CD14-positive monocyte (primary cell): ENCODE data around the gene FNDC10. TPM values are rescaled to one million over a fixed set of nuclear protein-coding genes. Genes with fewer than 3 reads are reported as not detected.

ENCODE experiments used
- DNase-seq, 3 donors: peaks; one replicate each; pipeline ENCODE4 v3.0.0-alpha.2; 2011 to 2022
- H2AFZ ChIP-seq: 2 replicates; pipeline ENCODE4 v1.6.0; 2012; ENCODE audit warnings: mild to moderate bottlenecking, low read depth, low read length, inconsistent platforms; ENCODE audit not compliant: insufficient read depth, poor library complexity, severe bottlenecking
- H3K27ac ChIP-seq, 2 donors: 1 replicate in 1 of 2; 2 replicates in 1 of 2; pipeline ENCODE4 v1.5.1; 2012 to 2013; ENCODE audit warnings: low read length in 2 of 2, control low read depth in 1 of 2, inconsistent platforms in 1 of 2, low read depth in 1 of 2, mild to moderate bottlenecking in 1 of 2
- H3K27me3 ChIP-seq, 2 donors: one replicate each; pipeline versions ENCODE4 v1.6.0 to v1.6.1; 2011 to 2013; ENCODE audit warnings: low read length in 2 of 2; ENCODE audit not compliant: control insufficient read depth in 2 of 2, insufficient read depth in 2 of 2
- H3K36me3 ChIP-seq, 2 donors: replicated peaks in 1 of 2; 1 replicate in 1 of 2; 2 replicates in 1 of 2; pipeline versions ENCODE4 v1.5.1 to v1.6.1; 2012 to 2013; ENCODE audit warnings: low read length in 2 of 2, control low read depth in 1 of 2, inconsistent platforms in 1 of 2, mild to moderate bottlenecking in 1 of 2; ENCODE audit not compliant: insufficient read depth in 2 of 2, control insufficient read depth in 1 of 2
- H3K4me1 ChIP-seq, 2 donors: 1 replicate in 1 of 2; 2 replicates in 1 of 2; pipeline versions ENCODE4 v1.5.1 to v1.6.1; 2012 to 2013; ENCODE audit warnings: low read length in 2 of 2, control low read depth in 1 of 2, inconsistent platforms in 1 of 2, mild to moderate bottlenecking in 1 of 2, moderate library complexity in 1 of 2; ENCODE audit not compliant: insufficient read depth in 2 of 2, control insufficient read depth in 1 of 2
- H3K4me2 ChIP-seq: replicated peaks from 2 replicates; pipeline ENCODE3; 2012; ENCODE audit warnings: low read length, moderate library complexity, mild to moderate bottlenecking; ENCODE audit not compliant: poor library complexity, severe bottlenecking; ENCODE audit errors: extremely low read depth
- H3K4me3 ChIP-seq, 3 experiments: fragments of 200-600 bp in 1 of 3; sonication (generic) in 1 of 3; replicated peaks in 1 of 3; 1 replicate in 2 of 3; 2 replicates in 1 of 3; pipeline ENCODE4 v1.5.1; 2011 to 2013; ENCODE audit warnings: low read length in 3 of 3, mild to moderate bottlenecking in 3 of 3, control low read depth in 2 of 3, low read depth in 2 of 3, inconsistent platforms in 1 of 3, moderate library complexity in 1 of 3
- H3K79me2 ChIP-seq: 2 replicates; pipeline ENCODE4 v1.6.0; 2012; ENCODE audit warnings: mild to moderate bottlenecking, control low read depth, inconsistent platforms, low read length, moderate library complexity; ENCODE audit not compliant: insufficient read depth
- H3K9ac ChIP-seq: 2 replicates; pipeline ENCODE4 v1.6.0; 2017; ENCODE audit warnings: low read length, mild to moderate bottlenecking; ENCODE audit not compliant: insufficient read depth, poor library complexity, severe bottlenecking
- H3K9me3 ChIP-seq, 2 donors: replicated peaks in 1 of 2; 1 replicate in 1 of 2; 2 replicates in 1 of 2; pipeline versions ENCODE4 v1.5.1 to v1.6.1; 2012 to 2013; ENCODE audit warnings: low read length in 2 of 2, control low read depth in 1 of 2; ENCODE audit not compliant: control insufficient read depth in 1 of 2, insufficient read depth in 1 of 2
- H4K20me1 ChIP-seq: 2 replicates; pipeline ENCODE4 v1.6.0; 2012; ENCODE audit warnings: mild to moderate bottlenecking, low read length, control low read depth, moderate library complexity; ENCODE audit not compliant: insufficient read depth
- H3K27ac Mint-ChIP-seq, 7 donors: one replicate each; pipeline ENCODE4 v1.8.0; 2020; ENCODE audit warnings: mild to moderate bottlenecking in 7 of 7, mixed read lengths in 7 of 7, moderate library complexity in 6 of 7, inconsistent platforms in 2 of 7
- H3K27me3 Mint-ChIP-seq, 3 donors: one replicate each; pipeline ENCODE4 v1.8.0; 2021 to 2022; ENCODE audit warnings: low read depth in 3 of 3, mild to moderate bottlenecking in 3 of 3, mixed read lengths in 3 of 3, moderate library complexity in 3 of 3, inconsistent platforms in 1 of 3
- H3K36me3 Mint-ChIP-seq, 2 donors: one replicate each; pipeline ENCODE4 v1.8.0; 2020; ENCODE audit warnings: mixed read lengths in 2 of 2, inconsistent platforms in 1 of 2, mild to moderate bottlenecking in 1 of 2
- H3K4me1 Mint-ChIP-seq: one replicate; pipeline ENCODE4 v1.8.0; 2020; ENCODE audit warnings: mild to moderate bottlenecking, mixed read lengths
- H3K4me3 Mint-ChIP-seq, 2 donors: one replicate each; pipeline ENCODE4 v1.8.0; 2020; ENCODE audit warnings: mild to moderate bottlenecking in 2 of 2, mixed read lengths in 2 of 2, moderate library complexity in 1 of 2
- H3K9me3 Mint-ChIP-seq, 7 donors: one replicate each; pipeline ENCODE4 v1.8.0; 2020 to 2022; ENCODE audit warnings: mixed read lengths in 7 of 7, mild to moderate bottlenecking in 6 of 7, moderate library complexity in 6 of 7, inconsistent platforms in 2 of 7
- WGBS: methylation state at CpG from one replicate; pipeline ENCODE4 v1.1.5; 2013; ENCODE audit warnings: missing lambda C conversion rate; ENCODE audit not compliant: insufficient coverage; 5-methylcytosine and 5-hydroxymethylcytosine counted together
- intact Hi-C, 2 donors: fragments of 100-400 bp; cut with micrococcal nuclease; formaldehyde crosslinking; loops; one replicate each; pipeline versions ENCODE4 v1.15.0 to v1.15.1; 2023
- polyA plus RNA-seq, 3 donors: library from polyadenylated mRNA; depleted of rRNA in 1 of 3; unstranded in 2 of 3; stranded (reverse) in 1 of 3; fragments of 300-500 nt in 2 of 3; fragments of >200 nt in 1 of 3; fragmentation: Illumina TruSeq in 2 of 3; gene quantifications; 1 replicate in 2 of 3; 2 replicates in 1 of 3; pipeline ENCODE4 v1.2.3, GENCODE V29; 2012 to 2021
- TF ChIP-seq, protein P1 (sequence below): fragments of 200-600 bp; IDR thresholded peaks from one replicate; pipeline ENCODE4 v1.8.0; 2022; ENCODE audit warnings: antibody characterized with exemption, mild to moderate bottlenecking

Gene FNDC10
- polyA plus RNA-seq, 3 donors = 0.46 to 3.4 (median 1.5) TPM

DNA sequence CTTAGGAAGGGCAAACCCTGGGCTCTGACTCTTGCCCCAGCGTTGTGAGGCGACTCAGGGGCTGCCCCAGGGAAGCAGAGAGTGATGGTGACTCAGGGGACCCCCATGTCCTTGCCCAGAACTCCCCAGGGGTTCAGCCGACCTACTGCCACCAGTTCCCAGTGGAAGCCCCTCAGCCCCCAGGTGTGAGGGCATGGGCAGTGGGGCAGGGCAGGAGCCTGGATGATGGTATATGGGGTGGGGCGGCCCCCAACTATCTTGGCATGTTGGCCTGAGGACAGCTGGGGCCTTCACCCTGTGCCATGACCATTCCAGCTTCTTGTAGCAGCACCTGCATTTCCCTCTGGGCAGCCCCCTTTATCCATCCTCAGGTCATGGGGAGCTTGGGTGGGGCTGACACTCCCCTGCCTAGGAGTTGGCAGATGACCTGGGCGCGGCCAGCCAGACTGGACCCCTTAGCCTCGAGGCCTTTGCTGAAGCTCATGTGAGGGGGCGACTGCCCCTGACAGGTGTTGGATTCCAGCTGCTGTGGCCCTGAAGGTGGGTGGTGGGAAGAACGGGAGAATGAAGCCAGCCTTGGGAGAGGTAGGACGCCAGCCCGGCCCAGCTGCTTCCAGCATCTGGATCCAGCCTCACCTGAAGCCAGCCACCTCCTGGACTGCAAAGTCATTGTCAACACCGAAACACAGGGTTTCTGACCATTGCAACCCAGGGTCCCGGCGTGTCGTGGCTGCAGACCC lies 1.8 kb upstream of the FNDC10 start:
- Histone ChIP-seq H3K27ac (no peak overlapping the region), H3K36me3 (no peaks in the 10 kb centered on the region), H4K20me1 (no peaks in the 10 kb centered on the region), H3K4me1 (peaks cover 37 to 62% of the 10 kb centered on the region in 2 donors), H3K4me3 (peak overlapping the region in 1 of 3 experiments; percentile 10), H3K79me2 (no peaks in the 10 kb centered on the region), H3K9ac (no peak overlapping the region), H3K27me3 (peaks cover 0 to 14% of the 10 kb centered on the region in 2 donors), H3K9me3 (no peaks in the 10 kb centered on the region), H2AFZ (no peak overlapping the region), H3K4me2 (peak overlapping the region; percentile 14)
- H3K4me3 Mint-ChIP-seq = no peak overlapping the region
- no peaks in the 10 kb centered on the region for H3K36me3 Mint-ChIP-seq
- H3K27me3 Mint-ChIP-seq = peaks cover 9 to 17% (median 11%) of the 10 kb centered on the region in 3 donors
- peak overlapping the region in 1 of 7 donors; percentile 23 for H3K27ac Mint-ChIP-seq
- H3K4me1 Mint-ChIP-seq = peaks cover 36% of the 10 kb centered on the region
- WGBS = 97% methylated on average over 14 of the region's 15 CpGs
- TF ChIP-seq, protein P1, sequence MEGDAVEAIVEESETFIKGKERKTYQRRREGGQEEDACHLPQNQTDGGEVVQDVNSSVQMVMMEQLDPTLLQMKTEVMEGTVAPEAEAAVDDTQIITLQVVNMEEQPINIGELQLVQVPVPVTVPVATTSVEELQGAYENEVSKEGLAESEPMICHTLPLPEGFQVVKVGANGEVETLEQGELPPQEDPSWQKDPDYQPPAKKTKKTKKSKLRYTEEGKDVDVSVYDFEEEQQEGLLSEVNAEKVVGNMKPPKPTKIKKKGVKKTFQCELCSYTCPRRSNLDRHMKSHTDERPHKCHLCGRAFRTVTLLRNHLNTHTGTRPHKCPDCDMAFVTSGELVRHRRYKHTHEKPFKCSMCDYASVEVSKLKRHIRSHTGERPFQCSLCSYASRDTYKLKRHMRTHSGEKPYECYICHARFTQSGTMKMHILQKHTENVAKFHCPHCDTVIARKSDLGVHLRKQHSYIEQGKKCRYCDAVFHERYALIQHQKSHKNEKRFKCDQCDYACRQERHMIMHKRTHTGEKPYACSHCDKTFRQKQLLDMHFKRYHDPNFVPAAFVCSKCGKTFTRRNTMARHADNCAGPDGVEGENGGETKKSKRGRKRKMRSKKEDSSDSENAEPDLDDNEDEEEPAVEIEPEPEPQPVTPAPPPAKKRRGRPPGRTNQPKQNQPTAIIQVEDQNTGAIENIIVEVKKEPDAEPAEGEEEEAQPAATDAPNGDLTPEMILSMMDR = no peak
- intact Hi-C loops = no loop called here
- peaks cover 0 to 2% (median 0%) of the 10 kb centered on the region in 7 donors for H3K9me3 Mint-ChIP-seq
- DNase-seq = peak in 1 of 3 donors; percentile 4

- Histone ChIP-seq H4K20me1 (no peaks in the 10 kb centered on the region), H3K9ac (no peak overlapping the region), H3K79me2 (no peaks in the 10 kb centered on the region), H3K4me2 (peak overlapping the region; percentile 86), H3K27ac (no peak overlapping the region), H3K9me3 (no peaks in the 10 kb centered on the region), H2AFZ (peak overlapping the region; percentile 76), H3K4me1 (peaks cover 34 to 55% of the 10 kb centered on the region in 2 donors), H3K36me3 (no peaks in the 10 kb centered on the region), H3K4me3 (peak overlapping the region in 2 of 3 experiments; percentile 20 to 69), H3K27me3 (peaks cover 0 to 20% of the 10 kb centered on the region in 2 donors)
- peaks cover 34% of the 10 kb centered on the region for H3K4me1 Mint-ChIP-seq
- intact Hi-C loops = no loop called here
- H3K4me3 Mint-ChIP-seq = peak overlapping the region; percentile 66 to 82
- H3K27me3 Mint-ChIP-seq = peaks cover 9 to 17% (median 11%) of the 10 kb centered on the region in 3 donors
- DNase-seq = no peak
- H3K36me3 Mint-ChIP-seq = no peaks in the 10 kb centered on the region
- WGBS = 95% methylated on average over 17 of the region's 22 CpGs
- TF ChIP-seq, protein P1 = no peak
- peak overlapping the region in 1 of 7 donors; percentile 42 for H3K27ac Mint-ChIP-seq
- H3K9me3 Mint-ChIP-seq = peaks cover 0 to 2% (median 0%) of the 10 kb centered on the region in 7 donors
These were observed 1.1 kb upstream of the FNDC10 start for GRCh38 chr1:1600861-1601563.
